ENCODE measurements around the gene AMBRA1.
A peak's percentile ranks its signal among the peaks of the same experiment; 100 is the strongest.

AMBRA1 gene

GRCh38 chr11:46361283-46362155 is 232.3 kb downstream of the AMBRA1 start:
- no peak for DNase-seq

- DNase-seq = no peak
These were observed 232.9 kb downstream of the AMBRA1 start for GRCh38 chr11:46360878-46361277.

- DNase-seq = no peak
These were observed 233.9 kb downstream of the AMBRA1 start for GRCh38 chr11:46359953-46360352.

- no peak for DNase-seq
These were observed 236.3 kb downstream of the AMBRA1 start for GRCh38 chr11:46357483-46357936.

- DNase-seq = no peak
These were observed 236.8 kb downstream of the AMBRA1 start for GRCh38 chr11:46356924-46357482.

- DNase-seq = no peak
These were observed 240.1 kb downstream of the AMBRA1 start for GRCh38 chr11:46353698-46354097.

GRCh38 chr11:46352063-46352841 is 241.6 kb downstream of the AMBRA1 start:
- DNase-seq = no peak

- DNase-seq = no peak
These were observed 242.2 kb downstream of the AMBRA1 start for GRCh38 chr11:46351606-46352005.

GRCh38 chr11:46351148-46351547 is 242.7 kb downstream of the AMBRA1 start:
- DNase-seq = no peak

- DNase-seq = no peak
These were observed 243.1 kb downstream of the AMBRA1 start for GRCh38 chr11:46350695-46351094.

GRCh38 chr11:46348566-46349401 is 245.0 kb downstream of the AMBRA1 start:
- no peak for DNase-seq

- DNase-seq = no peak
These were observed 246.0 kb downstream of the AMBRA1 start for GRCh38 chr11:46347637-46348311.

GRCh38 chr11:46346886-46347636 is 246.8 kb downstream of the AMBRA1 start, which contains the start of gene DGKZ:
Gene DGKZ (plus strand): TSS chr11:46347463. CDS start chr11:46347660, 197 bp downstream.
- peak; percentile 76 for DNase-seq

All from NCI-H146 (cell line).